GM18520 (cell line): Measurements from ENCODE around the gene TPO.
"Not testable (repeated sequence)": the region's sequence is repeated elsewhere in the genome, so short reads cannot be mapped to it uniquely, and the experiment has no call there.

ENCODE experiments used
- ATAC-seq: cut with Tn5 transposase; IDR thresholded peaks from one replicate; pipeline ENCODE4 v1.9.1; 2021; ENCODE audit not compliant: unreplicated experiment

The TPO gene

GRCh38 chr2:1499033-1499795, 86.0 kb downstream of the TPO start:
- ATAC-seq: no peak

GRCh38 chr2:1501038-1501851, 88.0 kb downstream of the TPO start:
- no peak for ATAC-seq

DNA sequence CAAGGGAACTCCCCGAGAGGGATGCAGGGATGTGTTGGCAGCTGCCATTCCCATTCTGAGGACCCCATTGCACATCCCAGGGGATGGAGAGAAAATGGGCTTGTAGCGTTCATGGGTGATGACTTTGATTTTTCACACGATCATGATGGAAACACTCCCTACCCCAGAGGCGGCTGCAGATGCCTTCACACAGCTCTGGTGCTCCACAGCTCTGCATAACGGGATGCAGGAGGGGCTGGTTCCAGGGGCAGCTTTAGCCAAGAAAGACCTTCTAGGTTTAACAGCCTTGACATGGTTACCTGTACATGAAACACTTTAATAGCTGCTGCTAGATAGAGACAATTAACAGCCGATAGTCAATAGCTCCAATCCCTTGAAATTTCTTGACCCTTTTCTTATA, 88.7 kb downstream of the TPO start:
- ATAC-seq: no peak

DNA sequence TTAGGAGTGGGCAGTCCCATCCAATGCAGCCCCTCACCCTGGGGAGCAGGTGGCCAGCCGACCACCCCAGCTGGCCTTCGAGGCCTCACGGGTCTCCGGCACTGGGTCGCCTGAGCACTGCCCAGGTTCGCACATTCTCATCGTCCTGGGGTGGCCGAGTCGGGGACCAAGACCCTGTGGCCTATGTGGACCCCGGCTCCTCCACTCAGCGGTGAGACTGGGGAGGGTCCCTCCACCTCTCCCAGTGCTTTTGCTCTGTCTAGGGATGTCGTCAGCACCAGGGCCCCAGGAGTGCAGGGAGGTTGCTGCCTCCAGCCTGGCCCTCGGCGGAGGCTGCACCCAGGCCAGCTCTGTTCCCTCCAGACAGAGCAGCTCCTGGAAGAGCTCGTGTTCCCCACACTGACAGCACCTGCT, 89.6 kb downstream of the TPO start:
- no peak for ATAC-seq

DNA sequence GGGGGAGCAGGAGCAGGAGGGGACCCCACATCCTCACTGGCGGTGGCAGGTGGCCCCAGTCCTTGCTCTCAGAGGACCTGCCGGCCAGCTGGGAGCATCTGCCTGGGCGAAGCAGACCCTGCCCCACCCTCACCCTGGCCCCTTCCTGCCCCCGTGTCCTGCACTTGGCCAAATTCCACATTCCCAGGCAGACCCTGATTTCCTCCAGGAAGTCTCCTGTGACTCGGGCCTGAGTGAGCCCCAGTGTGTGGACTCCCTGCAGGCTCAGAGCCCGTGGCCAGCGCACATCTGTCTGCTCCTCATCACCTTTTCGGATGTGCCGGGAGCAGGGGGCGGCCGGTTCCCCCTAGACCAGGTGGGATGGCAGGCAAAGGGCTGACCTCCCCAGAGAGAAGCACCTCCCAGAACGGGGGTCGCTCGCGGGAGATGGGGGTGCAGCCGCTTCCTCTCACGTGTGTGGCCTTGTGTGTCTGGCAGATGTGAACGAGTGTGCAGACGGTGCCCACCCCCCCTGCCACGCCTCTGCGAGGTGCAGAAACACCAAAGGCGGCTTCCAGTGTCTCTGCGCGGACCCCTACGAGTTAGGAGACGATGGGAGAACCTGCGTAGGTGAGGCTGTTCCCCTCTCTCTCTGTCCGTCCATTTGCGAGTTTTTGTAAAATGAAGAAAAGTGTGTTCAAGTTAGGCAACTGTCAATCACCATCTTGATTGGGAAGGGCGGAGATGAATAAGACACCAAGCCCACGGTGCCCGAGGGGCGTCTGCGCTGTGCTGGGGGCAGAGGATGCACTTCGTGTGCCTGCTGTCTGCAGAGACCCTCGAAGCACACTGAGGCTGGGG, 90.4 kb downstream of the TPO start:
- no peak for ATAC-seq

- ATAC-seq: no peak
These were observed 91.1 kb downstream of the TPO start for GRCh38 chr2:1504311-1504750.

GRCh38 chr2:1505031-1505441, 91.8 kb downstream of the TPO start:
- no peak for ATAC-seq

DNA sequence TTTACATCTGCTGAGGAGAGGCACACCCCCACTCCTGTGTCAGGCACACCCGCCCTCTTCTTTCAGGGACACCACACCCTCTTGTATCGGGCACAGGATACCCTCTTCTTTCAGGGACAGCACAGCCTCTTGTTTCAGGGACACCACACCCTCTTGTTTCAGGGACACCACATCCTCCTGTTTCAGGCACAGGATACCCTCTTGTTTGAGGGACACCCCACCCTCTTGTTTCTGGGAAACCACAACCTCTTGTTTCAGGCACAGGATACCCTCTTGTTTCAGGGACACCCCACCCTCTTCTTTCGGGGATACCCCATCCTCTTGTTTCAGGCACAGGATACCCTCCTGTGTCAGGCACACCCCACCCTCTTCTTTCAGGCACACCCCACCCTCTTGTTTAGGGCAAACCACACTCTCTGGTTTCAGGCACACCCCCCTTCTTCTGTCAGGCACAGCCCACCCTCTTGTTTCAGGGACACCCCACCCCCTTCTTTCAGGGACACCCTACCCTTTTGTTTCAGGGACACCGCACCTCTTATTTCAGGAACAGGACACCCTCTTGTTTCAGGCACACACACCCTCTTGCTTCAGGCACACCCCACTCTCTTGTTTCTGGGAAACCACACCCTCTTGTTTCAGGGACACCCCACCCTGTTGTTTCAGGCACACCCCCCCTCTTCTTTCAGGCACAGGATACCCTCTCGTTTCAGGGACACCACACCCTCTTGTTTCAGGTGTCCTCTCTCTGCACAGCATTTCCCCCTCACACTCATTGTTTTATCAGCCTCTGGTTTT, 96.2 kb downstream of the TPO start:
- no peak for ATAC-seq

DNA sequence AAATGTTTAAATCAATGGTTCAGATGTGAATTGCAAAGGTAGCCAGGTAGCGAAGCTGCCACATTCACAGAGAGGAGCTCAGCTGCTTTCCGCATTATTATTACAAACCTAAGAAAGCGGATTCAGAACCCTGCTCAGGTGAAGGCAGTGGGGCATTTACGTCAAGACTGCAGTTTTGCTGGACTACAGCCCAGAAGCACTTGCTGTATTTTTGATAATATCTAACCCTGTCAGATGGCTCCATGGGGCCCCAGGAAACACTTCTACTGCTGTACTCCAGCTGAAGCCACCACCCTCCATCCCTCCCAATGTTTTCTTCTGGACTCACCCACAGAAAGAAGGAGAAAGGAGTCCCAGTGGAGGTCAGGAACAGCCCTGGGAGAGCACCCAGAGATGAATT, 96.9 kb downstream of the TPO start:
- ATAC-seq: no peak

DNA sequence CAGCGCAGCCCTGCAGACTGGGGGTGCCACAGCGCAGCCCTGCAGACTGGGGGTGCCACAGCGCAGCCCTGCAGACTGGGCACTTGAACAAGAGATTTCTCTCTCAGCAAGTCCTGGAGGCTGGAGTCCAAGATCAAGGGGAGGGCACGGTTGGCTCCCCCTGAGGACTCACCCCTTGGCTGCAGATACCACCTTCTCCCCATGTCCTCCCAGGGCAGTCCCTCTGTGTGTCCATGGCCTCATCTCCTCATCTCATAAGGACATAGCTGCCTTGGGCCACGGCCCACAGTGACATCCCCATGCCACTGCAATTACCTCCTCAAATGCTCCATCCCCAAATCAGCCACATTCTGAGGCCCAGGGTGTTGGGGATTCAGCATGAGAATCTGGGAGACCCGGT, 98.2 kb downstream of the TPO start:
- no peak for ATAC-seq

GRCh38 chr2:1512321-1513289, 99.3 kb downstream of the TPO start:
- no peak for ATAC-seq

GRCh38 chr2:1514391-1515072, 101.3 kb downstream of the TPO start:
- no peak for ATAC-seq

DNA sequence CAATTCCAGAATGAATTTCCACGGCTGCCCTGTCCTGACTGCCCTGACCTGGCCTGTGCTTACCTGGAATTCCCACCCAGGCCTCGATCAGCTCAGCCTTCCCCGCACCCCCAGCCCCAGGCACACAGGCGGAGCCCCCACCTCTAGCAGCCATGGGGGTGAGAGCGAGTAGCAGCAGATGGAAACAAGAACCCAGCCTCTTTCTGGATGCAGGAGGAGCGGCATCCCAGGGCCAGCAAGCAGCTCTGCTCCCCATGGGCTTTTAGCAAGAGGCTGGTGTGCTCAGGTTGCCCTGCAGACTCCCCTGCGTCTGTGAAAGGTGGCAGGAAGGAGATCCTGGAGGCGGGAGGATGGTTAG, 101.8 kb downstream of the TPO start:
- no peak for ATAC-seq

DNA sequence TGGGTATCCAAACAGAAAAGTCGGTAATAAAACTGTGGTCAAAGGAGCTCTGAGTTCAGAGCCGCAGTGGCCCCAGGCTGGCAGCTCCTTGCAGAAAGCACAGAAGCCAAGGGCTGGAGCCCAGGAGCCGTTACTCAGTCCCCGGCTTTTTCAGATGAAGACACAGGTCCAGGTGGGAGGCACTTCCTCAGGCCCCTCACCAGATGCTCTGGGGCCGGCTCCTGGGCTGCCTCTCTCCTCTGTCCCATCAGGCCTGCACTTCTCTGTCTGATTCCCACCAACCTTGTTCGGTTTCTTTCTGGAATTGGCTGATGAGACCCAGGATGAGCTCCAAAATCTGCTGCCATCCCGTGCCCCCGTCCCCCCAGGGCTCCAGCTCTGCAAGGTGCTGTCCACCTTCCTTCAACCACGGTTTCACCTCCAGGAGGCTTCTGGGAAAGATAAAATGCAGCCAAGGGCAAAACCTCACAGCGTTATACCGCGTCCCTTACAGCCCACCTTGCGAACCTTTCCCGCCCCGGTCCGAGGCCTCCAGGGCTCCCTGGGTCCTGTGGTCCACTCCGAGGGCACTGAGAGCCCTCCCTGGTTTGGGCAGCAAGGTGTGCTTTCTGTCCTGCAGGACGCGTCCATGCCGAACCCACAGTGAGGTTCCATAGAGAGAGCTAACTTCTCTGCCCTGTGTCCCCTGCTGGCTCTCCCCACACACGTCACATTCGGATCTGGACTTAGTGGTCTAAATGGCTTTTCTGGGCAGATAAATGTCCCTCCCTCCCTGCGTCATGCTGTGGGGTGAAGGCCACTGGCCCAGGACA, 102.9 kb downstream of the TPO start:
- ATAC-seq: no peak

DNA sequence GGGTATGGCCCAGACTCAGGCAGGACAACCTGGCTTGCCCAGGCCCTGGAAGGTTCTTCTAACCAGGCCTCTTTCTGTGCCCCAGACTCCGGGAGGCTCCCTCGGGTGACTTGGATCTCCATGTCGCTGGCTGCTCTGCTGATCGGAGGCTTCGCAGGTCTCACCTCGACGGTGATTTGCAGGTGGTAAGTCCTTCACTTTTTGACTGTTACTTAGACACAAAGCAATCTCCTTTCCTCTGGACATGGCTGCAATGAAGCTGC, 103.5 kb downstream of the TPO start:
- ATAC-seq: no peak

- not testable (repeated sequence) for ATAC-seq
These were observed 104.0 kb downstream of the TPO start for GRCh38 chr2:1517291-1517690.

DNA sequence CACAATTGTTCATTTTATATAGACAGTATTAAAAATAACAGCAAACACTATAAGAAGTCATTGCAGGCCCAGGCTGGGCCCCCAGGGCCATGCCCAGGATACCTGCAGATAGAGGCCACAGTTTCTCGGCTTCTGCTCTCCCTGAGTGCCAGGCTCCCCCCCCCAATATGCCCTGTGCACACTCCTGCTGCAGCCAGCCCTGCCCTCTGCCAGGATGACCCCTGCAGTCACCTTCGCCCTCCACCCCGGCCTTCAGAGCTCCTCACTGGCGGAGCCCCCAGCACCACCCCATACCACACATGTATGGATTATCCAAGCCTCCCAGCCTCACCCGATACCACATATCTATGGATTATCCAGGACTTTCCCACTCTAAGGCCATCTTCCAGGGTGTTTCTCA, 104.5 kb downstream of the TPO start:
- ATAC-seq: no peak

DNA sequence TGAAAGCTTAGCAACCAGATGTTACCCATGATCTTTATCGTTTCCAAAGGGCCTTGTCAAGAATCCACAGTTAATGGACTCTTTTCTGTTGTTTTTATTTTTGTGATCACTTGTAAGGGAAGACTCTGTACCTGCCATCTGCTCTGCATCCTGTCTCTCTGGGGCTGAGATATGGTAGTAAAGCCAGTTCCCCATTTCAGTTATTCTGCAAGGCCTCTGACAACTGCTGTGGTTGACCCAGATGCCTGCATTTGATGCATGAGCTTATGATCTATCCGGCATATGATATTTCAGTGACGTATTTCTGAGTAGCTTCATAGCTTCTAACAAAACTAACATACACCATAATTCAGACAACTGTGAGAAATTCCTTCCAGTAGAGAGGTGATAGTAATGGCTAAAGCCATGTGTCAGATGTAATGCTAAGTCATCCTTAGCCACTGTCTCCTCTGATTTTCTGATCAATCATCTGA, 105.1 kb downstream of the TPO start:
- ATAC-seq: no peak
